Urinary bladder (tissue), 4 donors: ENCODE data around the gene PROX1. TPM values are rescaled to one million over a fixed set of nuclear protein-coding genes. Genes with fewer than 3 reads are reported as not detected.
A peak's percentile ranks its signal among the peaks of the same experiment; 100 is the strongest.

Source experiments
- DNase-seq: peaks from one replicate; pipeline ENCODE4 v3.0.0-alpha.2; 2015; ENCODE audit errors: extremely low spot score
- H3K27ac ChIP-seq: one replicate; pipeline ENCODE4 v1.5.1; 2013; ENCODE audit warnings: low read depth, mild to moderate bottlenecking, moderate library complexity
- H3K36me3 ChIP-seq: one replicate; pipeline ENCODE4 v1.6.1; 2013; ENCODE audit warnings: mild to moderate bottlenecking, moderate library complexity; ENCODE audit not compliant: insufficient read depth
- H3K4me1 ChIP-seq: one replicate; pipeline ENCODE4 v1.6.1; 2013; ENCODE audit warnings: mild to moderate bottlenecking, moderate library complexity; ENCODE audit not compliant: insufficient read depth
- H3K4me3 ChIP-seq: one replicate; pipeline ENCODE4 v1.5.1; 2013; ENCODE audit warnings: low read depth, low read length
- WGBS: extraction: QIAGEN DNeasy Blood & Tissue Kit; methylation state at CpG from one replicate; pipeline ENCODE4 v1.1.7; 2013; 5-methylcytosine and 5-hydroxymethylcytosine counted together
- polyA plus RNA-seq: library from polyadenylated mRNA; stranded (reverse); fragments of 200-250 nt; gene quantifications from one replicate; pipeline ENCODE4 v1.2.3, GENCODE V29; 2013
- total RNA-seq: library from RNA; depleted of rRNA; stranded (reverse); fragments of >200 nt; gene quantifications from one replicate; pipeline ENCODE4 v1.2.3, GENCODE V29; 2014
- donor health status: healthy with polysubstance abuse.
- donor health status: healthy.

PROX1 gene
- total and polyA plus RNA-seq, 2 donors = 1.4 to 15.9 TPM

- DNase-seq = no peak
- 56% methylated on average over 15 of the region's 15 CpGs for WGBS
- Histone ChIP-seq H3K36me3 (no peaks in the 10 kb centered on the region), H3K27ac (no peak overlapping the region), H3K4me3 (no peak overlapping the region), H3K4me1 (peaks cover 3% of the 10 kb centered on the region)
These were observed 3.2 kb upstream of the PROX1 start for GRCh38 chr1:213984387-213985208.

GRCh38 chr1:213985209-213986019 lies 2.4 kb upstream of the PROX1 start:
- WGBS = 8% methylated on average over 52 of the region's 52 CpGs
- Histone ChIP-seq H3K4me1 (peaks cover 3% of the 10 kb centered on the region), H3K4me3 (peak overlapping the region; percentile 12), H3K27ac (no peak overlapping the region), H3K36me3 (no peaks in the 10 kb centered on the region)
- DNase-seq = no peak

- DNase-seq = no peak
- no peak overlapping the region for H3K4me3 ChIP-seq
- H3K36me3 ChIP-seq = no peaks in the 10 kb centered on the region
- peaks cover 3% of the 10 kb centered on the region for H3K4me1 ChIP-seq
- no peak overlapping the region for H3K27ac ChIP-seq
- 12% methylated on average over 31 of the region's 31 CpGs for WGBS
These were observed 1.5 kb upstream of the PROX1 start for GRCh38 chr1:213986020-213986924.

GRCh38 chr1:213986925-213987250 lies 885 bp upstream of the PROX1 start:
- peak overlapping the region; percentile 60 for H3K4me3 ChIP-seq
- WGBS = 8% methylated on average over 6 of the region's 6 CpGs
- H3K36me3 ChIP-seq = no peaks in the 10 kb centered on the region
- peaks cover 3% of the 10 kb centered on the region for H3K4me1 ChIP-seq
- no peak for DNase-seq
- H3K27ac ChIP-seq = no peak overlapping the region

GRCh38 chr1:213987422-213987926 lies 299 bp upstream of the PROX1 start:
- Histone ChIP-seq H3K4me3 (peak overlapping the region; percentile 60), H3K27ac (peak overlapping the region; percentile 79), H3K4me1 (peaks cover 3% of the 10 kb centered on the region), H3K36me3 (no peaks in the 10 kb centered on the region)
- peak; percentile 89 for DNase-seq
- WGBS = under 1% methylated on average over 35 of the region's 35 CpGs

GRCh38 chr1:213988507-213989001 lies 781 bp downstream of the PROX1 start:
- H3K4me3 ChIP-seq = peak overlapping the region; percentile 60
- no peaks in the 10 kb centered on the region for H3K36me3 ChIP-seq
- under 1% methylated on average over 17 of the region's 17 CpGs for WGBS
- peak overlapping the region; percentile 79 for H3K27ac ChIP-seq
- no peak for DNase-seq
- no peaks in the 10 kb centered on the region for H3K4me1 ChIP-seq

- no peak for DNase-seq
- WGBS = 3% methylated on average over 39 of the region's 39 CpGs
These were observed 1.5 kb downstream of the PROX1 start for GRCh38 chr1:213989002-213989855.

GRCh38 chr1:213993929-213994328 lies 6.2 kb downstream of the PROX1 start:
- WGBS = 72% methylated on average over 2 of the region's 2 CpGs
- H3K4me1 ChIP-seq = no peaks in the 10 kb centered on the region
- no peak overlapping the region for H3K4me3 ChIP-seq
- H3K36me3 ChIP-seq = no peaks in the 10 kb centered on the region
- DNase-seq = no peak
- H3K27ac ChIP-seq = no peak overlapping the region

More at GRCh38 chr1:213989002-213989855, 1.5 kb downstream of the PROX1 start:
- Histone ChIP-seq H3K36me3 (no peaks in the 10 kb centered on the region), H3K4me1 (no peaks in the 10 kb centered on the region), H3K4me3 (peak overlapping the region; percentile 60), H3K27ac (peak overlapping the region; percentile 79)

GRCh38 chr1:213994888-213995287 lies 7.1 kb downstream of the PROX1 start:
- peaks cover 1% of the 10 kb centered on the region for H3K36me3 ChIP-seq
- H3K4me1 ChIP-seq = no peaks in the 10 kb centered on the region
- 71% methylated on average over 5 of the region's 5 CpGs for WGBS
- no peak for DNase-seq
- H3K4me3 ChIP-seq = no peak overlapping the region
- H3K27ac ChIP-seq = no peak overlapping the region

- no peaks in the 10 kb centered on the region for H3K4me1 ChIP-seq
- no peak for DNase-seq
- H3K27ac ChIP-seq = no peak overlapping the region
- no peak overlapping the region for H3K4me3 ChIP-seq
- H3K36me3 ChIP-seq = peaks cover 1% of the 10 kb centered on the region
- 89% methylated on average over 2 of the region's 2 CpGs for WGBS
These were observed 7.8 kb downstream of the PROX1 start for GRCh38 chr1:213995603-213996002.

- peak overlapping the region; percentile 6 for H3K4me3 ChIP-seq
These were observed 8.7 kb downstream of the PROX1 start for GRCh38 chr1:213996320-213997037.

More at GRCh38 chr1:213996320-213997037, 8.7 kb downstream of the PROX1 start:
- Histone ChIP-seq H3K36me3 (peaks cover 1% of the 10 kb centered on the region), H3K27ac (peak overlapping the region; percentile 15), H3K4me1 (no peaks in the 10 kb centered on the region)
- DNase-seq = no peak
- WGBS = 49% methylated on average over 15 of the region's 15 CpGs
